A673 (cell line): Measurements from ENCODE around the gene UBXN2A. TPM values are rescaled to one million over a fixed set of nuclear protein-coding genes. Genes with fewer than 3 reads are reported as not detected.

ENCODE experiments used
- BruUV-seq: library from RNA; stranded (reverse); fragments of 400-500 nt; replicated peaks from 2 replicates; lab custom pipeline; 2021; lab: Mats Ljungman, UMichigan
- CTCF ChIA-PET: fragments of 300-600 bp; sonication (Branson Sonifier 250); formaldehyde crosslinking; loops from one replicate; lab custom pipeline; 2022; ENCODE audit warnings: antibody characterized with exemption; lab: Charles Lee
- POLR2A ChIA-PET: fragments of 300-600 bp; sonication (Branson Sonifier 250); formaldehyde crosslinking; loops from one replicate; lab custom pipeline; 2022; ENCODE audit warnings: antibody characterized with exemption; ENCODE audit not compliant: low non-redundant PET; lab: Charles Lee
- DNase-seq: peaks from one replicate; pipeline ENCODE4 v3.0.0-alpha.2; 2015; ENCODE audit warnings: low spot score
- H3K27ac ChIP-seq: fragments of 200-600 bp; sonication (generic); 2 replicates; pipeline ENCODE4 v1.5.1; 2016; ENCODE audit warnings: mixed run types, low read depth, mild to moderate bottlenecking, mixed read lengths, antibody characterized with exemption, low read length; ENCODE audit not compliant: poor library complexity, severe bottlenecking
- H3K27me3 ChIP-seq: fragments of 200-600 bp; sonication (generic); replicated peaks from 2 replicates; pipeline ENCODE4 v1.6.1; 2017; ENCODE audit warnings: mixed run types, low read depth, mild to moderate bottlenecking, mixed read lengths, antibody characterized with exemption, low read length; ENCODE audit not compliant: insufficient read depth, poor library complexity
- H3K36me3 ChIP-seq: fragments of 200-600 bp; sonication (generic); 2 replicates; pipeline ENCODE4 v1.6.1; 2016; ENCODE audit warnings: mixed run types, mild to moderate bottlenecking, mixed read lengths, antibody characterized with exemption, low read length; ENCODE audit not compliant: insufficient read depth, poor library complexity, severe bottlenecking
- H3K4me1 ChIP-seq: fragments of 200-600 bp; sonication (generic); 2 replicates; pipeline ENCODE4 v1.6.1; 2017; ENCODE audit warnings: mixed run types, mild to moderate bottlenecking, mixed read lengths, antibody characterized with exemption, low read length; ENCODE audit not compliant: insufficient read depth, poor library complexity, severe bottlenecking
- H3K4me3 ChIP-seq: fragments of 200-600 bp; sonication (generic); 2 replicates; pipeline ENCODE4 v1.5.1; 2016; ENCODE audit warnings: low read depth, mixed run types, mild to moderate bottlenecking, mixed read lengths, low read length; ENCODE audit not compliant: poor library complexity, severe bottlenecking
- H3K9me3 ChIP-seq: fragments of 200-600 bp; sonication (generic); 2 replicates; pipeline ENCODE4 v1.6.1; 2016; ENCODE audit warnings: mixed run types, low read depth, mild to moderate bottlenecking, mixed read lengths, antibody characterized with exemption, low read length; ENCODE audit not compliant: poor library complexity, severe bottlenecking
- EZH2 ChIP-seq: fragments of 200-600 bp; sonication (generic); IDR thresholded peaks from 2 replicates; pipeline ENCODE4 v1.6.1; 2017; ENCODE audit warnings: borderline replicate concordance, low read depth, mild to moderate bottlenecking, mixed read lengths, antibody characterized with exemption, low read length; ENCODE audit not compliant: poor library complexity, severe bottlenecking
- intact Hi-C: fragments of 100-400 bp; cut with micrococcal nuclease; formaldehyde crosslinking; loops from one replicate; pipeline ENCODE4 v1.10.0; 2022; ENCODE audit not compliant: unreplicated experiment
- total RNA-seq: library from RNA; stranded (reverse); gene quantifications from 2 replicates; pipeline ENCODE4 v1.2.3, GENCODE V29; 2021
- TF ChIP-seq, protein P1 (sequence below): fragments of 300-800, 200-600 bp; sonication (generic); conservative IDR thresholded peaks from 2 replicates; pipeline ENCODE4 v1.5.1; 2017; ENCODE audit warnings: low read depth, mild to moderate bottlenecking, antibody characterized with exemption, low read length, moderate library complexity, mixed read lengths

Gene UBXN2A
- total RNA-seq, 1 experiment from 2014 or later: 18.3 TPM

- TF ChIP-seq, protein P1, sequence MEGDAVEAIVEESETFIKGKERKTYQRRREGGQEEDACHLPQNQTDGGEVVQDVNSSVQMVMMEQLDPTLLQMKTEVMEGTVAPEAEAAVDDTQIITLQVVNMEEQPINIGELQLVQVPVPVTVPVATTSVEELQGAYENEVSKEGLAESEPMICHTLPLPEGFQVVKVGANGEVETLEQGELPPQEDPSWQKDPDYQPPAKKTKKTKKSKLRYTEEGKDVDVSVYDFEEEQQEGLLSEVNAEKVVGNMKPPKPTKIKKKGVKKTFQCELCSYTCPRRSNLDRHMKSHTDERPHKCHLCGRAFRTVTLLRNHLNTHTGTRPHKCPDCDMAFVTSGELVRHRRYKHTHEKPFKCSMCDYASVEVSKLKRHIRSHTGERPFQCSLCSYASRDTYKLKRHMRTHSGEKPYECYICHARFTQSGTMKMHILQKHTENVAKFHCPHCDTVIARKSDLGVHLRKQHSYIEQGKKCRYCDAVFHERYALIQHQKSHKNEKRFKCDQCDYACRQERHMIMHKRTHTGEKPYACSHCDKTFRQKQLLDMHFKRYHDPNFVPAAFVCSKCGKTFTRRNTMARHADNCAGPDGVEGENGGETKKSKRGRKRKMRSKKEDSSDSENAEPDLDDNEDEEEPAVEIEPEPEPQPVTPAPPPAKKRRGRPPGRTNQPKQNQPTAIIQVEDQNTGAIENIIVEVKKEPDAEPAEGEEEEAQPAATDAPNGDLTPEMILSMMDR: peak; percentile 45; the same call in 1 of the 2 replicates
- no peak for TF ChIP-seq EZH2
- no TSS peak for BruUV-seq
- CTCF ChIA-PET: no interaction called here
- peak; percentile 25 for DNase-seq
- Histone ChIP-seq H3K9me3 (no peaks in the 10 kb centered on the region), H3K4me3 (no peak overlapping the region), H3K36me3 (no peaks in the 10 kb centered on the region), H3K27me3 (no peaks in the 10 kb centered on the region), H3K27ac (no peak overlapping the region), H3K4me1 (peaks cover 10% of the 10 kb centered on the region)
- POLR2A ChIA-PET: no interaction called here
- intact Hi-C loops: no loop called here
These were observed 81.1 kb downstream of the UBXN2A start for GRCh38 chr2:24021122-24021998.

- ChIA-PET POLR2A (no interaction called here), CTCF (interaction anchor here (0.7 kb wide), 1 partner anchor 28 kb away, joined by 10 read pairs; no protein-coding TSS in a partner anchor)
- Histone ChIP-seq H3K9me3 (no peaks in the 10 kb centered on the region), H3K4me1 (peaks cover 15% of the 10 kb centered on the region), H3K36me3 (no peaks in the 10 kb centered on the region), H3K27ac (no peak overlapping the region), H3K4me3 (no peak overlapping the region), H3K27me3 (no peaks in the 10 kb centered on the region)
- no TSS peak for BruUV-seq
- intact Hi-C loops: no loop called here
- DNase-seq: no peak
- TF ChIP-seq, protein P1: no peak
- no peak for TF ChIP-seq EZH2
These were observed 82.2 kb downstream of the UBXN2A start for GRCh38 chr2:24022324-24022974.

DNA sequence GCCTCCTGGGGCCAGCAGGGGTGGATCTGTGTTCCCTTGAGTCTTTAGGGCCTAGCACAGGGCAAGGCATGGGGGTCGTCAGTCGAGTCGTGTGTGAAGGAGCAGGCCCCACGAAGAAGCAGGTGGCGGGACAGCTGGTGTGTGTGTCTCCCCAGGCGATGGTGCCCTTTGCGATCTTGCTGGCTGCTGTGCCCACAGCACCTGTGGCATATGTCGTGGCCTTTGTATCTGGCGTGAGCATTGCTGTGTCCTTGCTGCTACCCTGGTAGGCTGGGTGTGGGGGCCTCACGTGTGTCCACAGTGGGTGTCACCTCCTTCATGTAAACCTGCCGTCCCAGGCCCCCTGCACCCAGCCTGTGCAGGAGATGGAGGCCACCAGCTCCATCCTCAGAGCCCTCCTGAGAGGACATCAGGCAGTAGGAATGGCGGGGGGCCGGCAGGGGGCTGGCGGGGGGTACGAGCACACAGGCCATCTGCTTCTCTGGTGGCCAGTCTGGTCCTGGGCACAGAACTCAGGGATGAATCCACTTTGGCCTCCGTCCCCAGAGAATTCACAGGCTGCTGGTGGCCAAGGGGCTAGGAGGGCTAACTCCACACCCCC is 82.8 kb downstream of the UBXN2A start:
- BruUV-seq: no TSS peak
- Histone ChIP-seq H3K27ac (no peak overlapping the region), H3K4me3 (no peak overlapping the region), H3K9me3 (no peaks in the 10 kb centered on the region), H3K36me3 (no peaks in the 10 kb centered on the region), H3K27me3 (no peaks in the 10 kb centered on the region), H3K4me1 (peaks cover 15% of the 10 kb centered on the region)
- no peak for TF ChIP-seq EZH2
- TF ChIP-seq, protein P1: no peak
- CTCF ChIA-PET: interaction anchor here (0.7 kb wide), 1 partner anchor 28 kb away, joined by 10 read pairs; no protein-coding TSS in a partner anchor
- DNase-seq: no peak
- intact Hi-C loops: no loop called here
- POLR2A ChIA-PET: no interaction called here
